Measurements from ENCODE around the gene ZBED4.
A peak's percentile ranks its signal among the peaks of the same experiment; 100 is the strongest.
"Not testable (repeated sequence)": the region's sequence is repeated elsewhere in the genome, so short reads cannot be mapped to it uniquely, and the experiment has no call there.

Gene ZBED4

DNA sequence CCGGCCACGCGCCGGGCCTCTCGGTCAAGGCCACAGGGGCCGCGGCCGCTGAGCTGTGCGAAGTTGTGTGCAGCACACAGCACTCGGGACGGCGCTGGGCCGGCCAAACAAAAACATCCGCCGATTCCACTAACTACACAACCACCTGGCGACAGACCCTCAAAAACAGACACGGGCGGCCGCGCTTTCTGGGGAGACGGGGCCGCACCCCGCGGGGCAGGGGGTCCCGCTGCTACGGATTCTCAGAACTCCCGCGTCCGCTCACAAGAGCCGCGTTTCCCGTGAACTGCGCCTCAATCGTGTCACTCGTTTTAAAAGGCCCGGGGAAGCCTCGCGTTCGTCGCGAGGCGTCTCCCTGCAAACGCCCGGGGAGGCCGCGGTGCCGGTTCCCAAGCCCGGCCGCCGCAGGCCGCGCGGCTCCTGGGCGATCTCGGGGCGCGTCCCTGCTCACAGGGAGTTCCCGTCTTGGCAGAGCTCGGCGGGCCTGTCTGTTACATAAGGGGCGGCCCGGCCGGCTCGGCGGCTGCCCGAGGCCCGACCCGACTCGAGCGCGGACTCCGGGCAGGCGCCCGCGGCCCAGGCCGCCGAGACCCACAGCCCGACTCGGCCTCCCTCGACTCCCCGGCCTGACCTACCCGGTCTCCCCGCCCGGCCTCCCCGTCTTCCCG lies 26.9 kb upstream of the ZBED4 start:
- peak; percentile 40 for DNase-seq

- peak; percentile 33 for DNase-seq
Observed at GRCh38 chr22:49827271-49827852, 26.3 kb upstream of the ZBED4 start.

DNA sequence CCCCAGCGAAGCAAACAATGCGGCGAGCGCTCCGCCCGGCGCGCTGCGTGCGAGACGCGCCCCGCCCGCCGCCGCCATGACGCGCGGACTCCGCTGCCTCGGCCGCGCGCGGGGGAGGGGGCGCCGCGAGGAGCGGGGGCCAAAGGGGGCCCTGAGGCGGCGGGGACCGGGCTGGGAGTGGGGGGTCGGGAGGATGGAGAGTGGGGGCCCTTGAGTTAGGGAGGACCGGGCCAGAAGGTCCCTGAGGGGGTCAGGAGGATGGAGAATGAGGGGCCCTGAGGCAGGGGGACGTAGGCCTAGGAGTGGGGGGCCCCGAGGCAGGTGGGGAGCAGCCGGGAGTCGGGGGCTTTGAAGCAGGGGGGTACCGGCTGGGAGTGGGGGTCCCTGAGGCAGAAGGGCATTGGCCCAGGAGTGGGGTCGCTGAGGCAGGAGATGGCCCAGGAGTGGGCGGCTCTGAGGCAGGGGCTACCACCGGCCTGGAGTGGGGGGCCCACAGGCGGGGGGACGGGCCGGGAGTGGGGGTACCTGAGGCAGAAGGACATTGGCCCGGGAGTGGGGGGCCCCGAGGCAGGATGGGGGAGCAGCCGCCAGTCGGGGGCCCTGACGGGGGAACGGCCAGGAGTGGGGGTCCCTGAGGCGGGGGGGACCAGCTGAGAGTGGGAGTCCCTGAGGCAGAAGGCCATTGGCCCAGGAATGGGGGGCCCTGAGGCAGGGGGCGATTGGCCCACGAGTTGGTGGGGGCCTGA lies 25.6 kb upstream of the ZBED4 start, which contains the start of gene BRD1:
Gene BRD1 (minus strand): TSS at position 21 of the 746 bp plus-strand sequence. CDS start 3,556 bp downstream, outside the sequence.
- peak; percentile 68 for DNase-seq

DNA sequence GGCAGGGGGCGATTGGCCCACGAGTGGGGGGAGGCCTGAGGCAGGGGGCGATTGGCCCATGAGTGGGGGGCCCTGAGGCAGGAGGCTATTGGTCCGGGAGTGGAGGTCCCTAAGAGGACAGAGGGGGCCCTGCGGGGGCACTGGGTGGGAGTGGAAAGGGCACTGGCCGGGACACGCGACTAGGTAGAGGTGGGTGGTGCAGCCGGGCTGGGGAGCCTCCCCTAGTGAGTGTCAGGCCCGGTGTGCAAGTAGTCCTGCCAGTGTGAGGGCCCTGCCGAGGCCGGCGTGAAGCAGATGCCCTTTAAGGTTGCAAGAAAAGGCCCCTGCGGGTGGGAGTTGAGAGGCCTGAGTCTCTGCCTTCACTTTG lies 25.1 kb upstream of the ZBED4 start:
- DNase-seq, result no peak

- no peak for DNase-seq
Observed at GRCh38 chr22:49829044-49829853, 24.4 kb upstream of the ZBED4 start.

GRCh38 chr22:49833340-49834007 lies 20.2 kb upstream of the ZBED4 start:
- DNase-seq, result no peak

GRCh38 chr22:49838771-49839717 lies 14.6 kb upstream of the ZBED4 start:
- DNase-seq, result peak; percentile 78

GRCh38 chr22:49845241-49845640 lies 8.4 kb upstream of the ZBED4 start:
- no peak for DNase-seq

DNA sequence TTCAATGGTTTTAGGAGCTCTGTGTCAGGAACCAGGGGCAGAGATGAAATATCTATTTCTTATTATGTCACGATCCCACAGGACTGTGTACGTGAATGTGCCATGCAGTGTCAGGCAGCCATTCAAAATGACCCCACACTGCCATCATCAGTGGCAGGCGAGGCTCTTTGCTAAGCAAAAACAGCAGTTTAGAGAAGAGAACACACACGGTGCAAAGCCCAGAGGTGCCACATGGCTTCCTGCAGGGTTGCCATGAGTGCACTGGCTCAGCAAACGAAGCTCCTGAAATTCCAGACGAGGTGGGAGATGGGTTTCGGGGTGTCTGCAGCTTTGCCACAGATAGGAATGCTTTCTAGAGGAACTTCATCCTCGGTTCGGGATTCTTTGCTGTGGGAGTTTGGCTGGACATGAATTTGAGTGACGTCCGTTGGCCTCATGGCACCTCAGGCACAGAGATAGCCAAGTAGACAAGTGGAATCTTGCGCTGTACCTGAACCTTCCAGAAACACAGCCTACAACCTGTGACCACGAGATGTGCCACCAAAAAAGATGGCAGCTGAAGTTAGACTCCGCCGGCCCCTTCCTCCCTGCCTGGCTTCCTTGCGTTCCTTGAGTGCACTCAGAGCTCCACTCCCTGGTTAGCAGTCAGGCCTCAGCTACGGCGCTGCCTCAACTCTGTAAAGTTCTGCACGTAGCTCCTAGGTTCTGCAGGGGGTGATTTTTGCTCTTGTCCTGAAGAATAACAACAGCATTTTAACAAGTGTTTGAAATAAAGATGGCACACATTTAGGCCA lies 7.8 kb upstream of the ZBED4 start:
- no peak for DNase-seq

GRCh38 chr22:49847751-49848689 lies 5.6 kb upstream of the ZBED4 start:
- no peak for DNase-seq

- no peak for DNase-seq
Observed at GRCh38 chr22:49848690-49849160, 4.9 kb upstream of the ZBED4 start.

- DNase-seq, result no peak
Observed at GRCh38 chr22:49849161-49850020, 4.3 kb upstream of the ZBED4 start.

DNA sequence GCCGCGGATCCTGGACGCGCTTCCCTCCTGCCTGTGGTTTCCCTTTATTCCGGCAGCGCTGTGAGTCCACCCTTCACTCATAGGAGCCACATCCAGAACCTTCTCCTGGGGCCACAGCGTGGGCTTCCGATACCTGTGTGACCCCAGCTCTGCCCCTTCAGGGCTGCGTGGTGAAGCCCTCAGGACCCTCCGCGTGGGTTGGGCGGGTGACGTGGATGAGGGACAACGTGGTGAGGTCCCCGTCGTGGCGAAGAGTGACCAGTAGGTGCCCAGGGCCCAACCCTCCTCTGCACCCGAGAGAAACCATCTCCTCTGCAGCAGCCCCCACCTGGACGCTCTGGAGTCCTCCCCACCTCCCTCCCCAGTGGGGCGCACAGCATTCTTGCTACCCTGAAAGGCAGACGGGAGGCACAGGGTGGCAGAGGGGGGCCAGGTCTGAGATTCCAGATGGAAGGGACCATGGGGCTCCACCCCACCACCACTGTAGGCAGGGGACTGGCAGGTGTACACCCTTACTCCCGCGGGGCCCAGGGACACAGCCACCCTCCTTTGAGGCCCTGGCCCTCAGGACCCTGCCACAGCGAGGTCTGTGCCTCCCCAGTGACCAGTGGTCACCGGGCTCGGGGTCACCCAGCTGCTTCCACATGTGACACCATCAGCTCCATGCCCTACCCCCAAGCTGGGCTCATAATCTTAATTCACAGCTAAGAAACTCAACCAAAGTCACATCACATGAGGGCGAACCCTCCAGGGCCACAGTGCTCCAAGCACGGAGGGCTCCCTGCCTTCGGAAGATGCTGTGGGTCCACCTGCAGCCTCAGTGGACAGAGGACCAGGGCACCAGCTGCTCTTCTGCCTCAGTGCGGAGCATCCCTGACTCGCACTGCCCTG lies 3.4 kb upstream of the ZBED4 start:
- no peak for DNase-seq

GRCh38 chr22:49850959-49851802 lies 2.5 kb upstream of the ZBED4 start:
- DNase-seq, result no peak

GRCh38 chr22:49852568-49852897 lies 1.1 kb upstream of the ZBED4 start:
- not testable (repeated sequence) for DNase-seq

All from activated naive CD4-positive, alpha-beta T cell treated with anti-CD3 and anti-CD28 coated beads, Interleukin-2, amount 50 U/mL, for 16 hours (primary cell).